A673 (cell line): ENCODE data around the gene RGS8. TPM values are rescaled to one million over a fixed set of nuclear protein-coding genes. Genes with fewer than 3 reads are reported as not detected.

Source experiments
- BruUV-seq: library from RNA; stranded (reverse); fragments of 400-500 nt; replicated peaks from 2 replicates; lab custom pipeline; 2021; lab: Mats Ljungman, UMichigan
- CTCF ChIA-PET: fragments of 300-600 bp; sonication (Branson Sonifier 250); formaldehyde crosslinking; loops from one replicate; lab custom pipeline; 2022; ENCODE audit warnings: antibody characterized with exemption; lab: Charles Lee
- POLR2A ChIA-PET: fragments of 300-600 bp; sonication (Branson Sonifier 250); formaldehyde crosslinking; loops from one replicate; lab custom pipeline; 2022; ENCODE audit warnings: antibody characterized with exemption; ENCODE audit not compliant: low non-redundant PET; lab: Charles Lee
- DNase-seq: peaks from one replicate; pipeline ENCODE4 v3.0.0-alpha.2; 2015; ENCODE audit warnings: low spot score
- H3K27ac ChIP-seq: fragments of 200-600 bp; sonication (generic); 2 replicates; pipeline ENCODE4 v1.5.1; 2016; ENCODE audit warnings: mixed run types, low read depth, mild to moderate bottlenecking, mixed read lengths, antibody characterized with exemption, low read length; ENCODE audit not compliant: poor library complexity, severe bottlenecking
- H3K27me3 ChIP-seq: fragments of 200-600 bp; sonication (generic); replicated peaks from 2 replicates; pipeline ENCODE4 v1.6.1; 2017; ENCODE audit warnings: mixed run types, low read depth, mild to moderate bottlenecking, mixed read lengths, antibody characterized with exemption, low read length; ENCODE audit not compliant: insufficient read depth, poor library complexity
- H3K36me3 ChIP-seq: fragments of 200-600 bp; sonication (generic); 2 replicates; pipeline ENCODE4 v1.6.1; 2016; ENCODE audit warnings: mixed run types, mild to moderate bottlenecking, mixed read lengths, antibody characterized with exemption, low read length; ENCODE audit not compliant: insufficient read depth, poor library complexity, severe bottlenecking
- H3K4me1 ChIP-seq: fragments of 200-600 bp; sonication (generic); 2 replicates; pipeline ENCODE4 v1.6.1; 2017; ENCODE audit warnings: mixed run types, mild to moderate bottlenecking, mixed read lengths, antibody characterized with exemption, low read length; ENCODE audit not compliant: insufficient read depth, poor library complexity, severe bottlenecking
- H3K4me3 ChIP-seq: fragments of 200-600 bp; sonication (generic); 2 replicates; pipeline ENCODE4 v1.5.1; 2016; ENCODE audit warnings: low read depth, mixed run types, mild to moderate bottlenecking, mixed read lengths, low read length; ENCODE audit not compliant: poor library complexity, severe bottlenecking
- H3K9me3 ChIP-seq: fragments of 200-600 bp; sonication (generic); 2 replicates; pipeline ENCODE4 v1.6.1; 2016; ENCODE audit warnings: mixed run types, low read depth, mild to moderate bottlenecking, mixed read lengths, antibody characterized with exemption, low read length; ENCODE audit not compliant: poor library complexity, severe bottlenecking
- CTCF ChIP-seq: fragments of 300-800, 200-600 bp; sonication (generic); conservative IDR thresholded peaks from 2 replicates; pipeline ENCODE4 v1.5.1; 2017; ENCODE audit warnings: low read depth, mild to moderate bottlenecking, antibody characterized with exemption, low read length, moderate library complexity, mixed read lengths
- EZH2 ChIP-seq: fragments of 200-600 bp; sonication (generic); IDR thresholded peaks from 2 replicates; pipeline ENCODE4 v1.6.1; 2017; ENCODE audit warnings: borderline replicate concordance, low read depth, mild to moderate bottlenecking, mixed read lengths, antibody characterized with exemption, low read length; ENCODE audit not compliant: poor library complexity, severe bottlenecking
- intact Hi-C: fragments of 100-400 bp; cut with micrococcal nuclease; formaldehyde crosslinking; loops from one replicate; pipeline ENCODE4 v1.10.0; 2022; ENCODE audit not compliant: unreplicated experiment
- total RNA-seq: library from RNA; stranded (reverse); gene quantifications from 2 replicates; pipeline ENCODE4 v1.2.3, GENCODE V29; 2021

Gene RGS8
- total RNA-seq, 1 experiment from 2014 or later, result not detected

- ChIA-PET POLR2A (no interaction called here), CTCF (no interaction called here)
- TF ChIP-seq CTCF (no peak), EZH2 (no peak)
- intact Hi-C loops, result no loop called here
- Histone ChIP-seq H3K4me1 (no peaks in the 10 kb centered on the region), H3K9me3 (no peaks in the 10 kb centered on the region), H3K36me3 (no peaks in the 10 kb centered on the region), H3K27me3 (no peaks in the 10 kb centered on the region), H3K27ac (no peak overlapping the region), H3K4me3 (no peak overlapping the region)
- BruUV-seq, result no TSS peak
- DNase-seq, result no peak
Measured at GRCh38 chr1:182679684-182680083, 4.7 kb downstream of the RGS8 start.

GRCh38 chr1:182677397-182678098 is 6.8 kb downstream of the RGS8 start:
- H3K27ac ChIP-seq, result no peak overlapping the region
- no peaks in the 10 kb centered on the region for H3K27me3 ChIP-seq
- ChIA-PET CTCF (no interaction called here), POLR2A (interaction anchor here (0.6 kb wide), 1 partner anchor 22 kb away, joined by 3 read pairs; no protein-coding TSS in a partner anchor)
- TF ChIP-seq EZH2 (no peak), CTCF (no peak)
- no peak overlapping the region for H3K4me3 ChIP-seq
- no peak for DNase-seq
- no peaks in the 10 kb centered on the region for H3K9me3 ChIP-seq
- no TSS peak for BruUV-seq
- H3K4me1 ChIP-seq, result no peaks in the 10 kb centered on the region
- no peaks in the 10 kb centered on the region for H3K36me3 ChIP-seq
- intact Hi-C loops, result no loop called here

- ChIA-PET POLR2A (interaction anchor here (0.9 kb wide), 1 partner anchor 60 kb away, joined by 4 read pairs; no protein-coding TSS in a partner anchor), CTCF (no interaction called here)
- no peaks in the 10 kb centered on the region for H3K9me3 ChIP-seq
- DNase-seq, result no peak
- intact Hi-C loops, result no loop called here
- H3K4me3 ChIP-seq, result no peak overlapping the region
- TF ChIP-seq CTCF (no peak), EZH2 (no peak)
- H3K27me3 ChIP-seq, result no peaks in the 10 kb centered on the region
- H3K4me1 ChIP-seq, result peaks cover 9% of the 10 kb centered on the region
- H3K27ac ChIP-seq, result no peak overlapping the region
- no TSS peak for BruUV-seq
- no peaks in the 10 kb centered on the region for H3K36me3 ChIP-seq
Measured at GRCh38 chr1:182676274-182676673, 8.1 kb downstream of the RGS8 start.
